NCI-H1092 (cell line): ENCODE measurements around the gene FUT8.

Experiments
- DNase-seq: peaks from one replicate; lab custom pipeline; 2025; lab: John Stamatoyannopoulos, UW

The FUT8 gene

DNA sequence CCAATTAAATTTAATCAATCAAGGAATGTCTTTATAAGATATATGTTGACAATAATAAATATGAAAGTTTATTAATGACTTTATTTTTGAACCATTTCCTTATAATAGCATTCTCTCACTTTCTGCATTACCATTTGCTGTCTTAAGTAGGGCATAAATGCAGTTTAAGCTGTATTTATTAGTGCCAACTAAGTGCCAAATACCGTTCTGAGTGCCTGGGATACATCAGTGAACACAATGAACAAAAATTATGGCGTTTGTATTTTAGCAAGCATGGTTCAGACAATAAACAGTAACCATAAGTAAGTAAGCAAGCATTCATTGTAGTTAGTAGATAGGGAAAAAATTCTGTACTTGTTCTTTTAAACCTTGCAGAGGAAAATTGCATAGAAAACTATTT lies 145.8 kb downstream of the FUT8 start:
- no peak for DNase-seq

DNA sequence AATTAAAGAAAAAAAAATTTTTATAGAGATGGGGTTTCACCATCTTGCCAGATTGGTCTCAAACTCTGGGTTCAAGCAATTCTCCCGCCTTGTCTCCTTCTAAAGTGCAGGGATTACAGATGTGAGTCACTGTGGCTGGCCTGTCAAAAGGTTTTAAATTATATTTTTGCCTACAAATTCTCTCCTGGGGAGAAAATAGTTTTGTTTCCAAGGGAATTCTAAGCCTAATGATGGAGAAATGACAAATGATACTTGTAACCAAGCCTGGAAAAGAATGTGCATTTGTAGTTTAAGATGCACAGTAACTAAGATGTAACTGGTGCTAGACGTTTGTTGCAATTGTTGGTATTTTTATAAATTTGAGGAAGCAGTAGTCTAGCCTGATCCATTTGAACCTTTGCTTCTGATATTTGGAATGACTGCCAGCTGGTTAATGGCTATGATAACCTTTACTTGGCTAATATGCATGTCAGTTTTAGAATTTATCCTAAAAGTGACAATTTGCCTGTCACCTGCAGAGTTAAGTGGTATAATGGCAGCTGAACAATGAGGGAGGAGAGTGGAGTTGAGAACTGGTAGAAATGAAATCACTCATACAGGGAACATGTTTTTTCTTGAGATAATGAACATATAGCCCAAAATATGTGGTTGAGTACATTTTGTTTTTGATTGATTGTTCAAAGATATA lies 148.0 kb downstream of the FUT8 start:
- no peak for DNase-seq

DNA sequence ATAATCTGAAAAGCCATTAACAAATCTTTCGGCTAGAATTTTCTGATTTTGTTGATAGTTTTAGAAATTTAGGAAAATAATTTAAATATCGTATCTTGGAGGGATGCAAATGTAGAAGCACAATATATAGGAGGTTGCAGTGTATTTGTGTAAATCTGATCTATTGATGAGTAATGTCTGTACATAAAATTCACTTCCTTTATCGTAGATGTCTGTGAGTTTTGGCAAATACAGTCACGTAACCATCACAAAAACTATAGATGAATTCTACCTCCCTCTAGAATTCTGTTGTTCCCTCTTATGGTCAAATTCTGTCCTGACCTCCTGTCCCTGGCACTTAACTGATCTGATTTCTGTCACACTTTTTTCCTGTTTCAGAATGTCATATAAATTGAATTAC lies 151.8 kb downstream of the FUT8 start:
- DNase-seq, result no peak

DNA sequence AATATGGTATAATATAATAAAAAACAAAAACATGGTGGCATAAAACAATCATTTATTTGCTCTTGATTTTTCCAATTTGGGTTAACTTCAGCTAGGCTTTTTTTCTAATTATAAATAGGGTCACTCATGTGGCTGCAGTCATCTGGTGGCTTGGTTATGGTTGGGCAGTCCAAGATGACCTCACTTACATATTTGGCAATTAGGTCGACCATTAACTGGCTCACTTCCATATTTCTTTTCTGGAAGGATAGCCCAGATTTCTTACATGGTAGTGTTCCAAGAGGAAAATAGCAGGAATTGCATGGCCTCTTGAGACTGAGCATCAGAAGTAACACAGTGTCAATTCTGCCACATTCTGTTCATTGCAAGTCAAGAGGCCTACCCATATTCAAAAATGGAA lies 153.4 kb downstream of the FUT8 start:
- DNase-seq, result no peak

DNA sequence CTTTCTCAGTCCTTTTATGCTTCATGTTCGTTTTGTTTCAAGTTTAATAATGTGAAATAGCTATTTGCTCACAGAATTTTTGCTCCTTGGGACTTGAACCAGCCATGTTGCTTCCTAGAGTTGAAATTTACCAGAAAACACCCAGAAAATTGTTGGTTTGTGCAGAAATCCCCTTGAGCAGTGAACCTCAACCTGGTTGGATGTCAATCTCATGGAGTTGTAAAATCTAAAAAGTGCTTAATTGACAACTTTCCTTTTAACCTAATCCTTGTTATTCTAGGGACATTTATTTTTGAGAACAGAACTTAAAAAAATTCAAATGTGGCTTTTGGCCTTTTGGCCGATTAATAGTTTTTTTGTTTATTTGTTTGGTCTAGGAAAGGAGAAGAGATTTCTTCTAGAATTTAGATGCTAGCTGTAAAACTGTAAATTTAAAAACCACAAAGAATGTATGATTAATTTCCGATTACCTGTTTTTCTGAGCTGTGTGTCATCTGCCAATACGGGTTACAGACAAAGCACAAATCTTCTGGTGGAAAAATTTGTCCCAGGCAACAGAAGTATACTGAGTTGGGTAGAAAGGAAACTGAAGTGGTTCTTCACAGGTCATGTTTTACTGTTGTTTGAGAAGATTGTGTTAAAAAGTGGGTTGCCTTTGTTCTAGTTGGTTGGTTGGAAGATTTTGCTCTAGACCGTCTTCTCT lies 154.4 kb downstream of the FUT8 start:
- DNase-seq, result no peak

DNA sequence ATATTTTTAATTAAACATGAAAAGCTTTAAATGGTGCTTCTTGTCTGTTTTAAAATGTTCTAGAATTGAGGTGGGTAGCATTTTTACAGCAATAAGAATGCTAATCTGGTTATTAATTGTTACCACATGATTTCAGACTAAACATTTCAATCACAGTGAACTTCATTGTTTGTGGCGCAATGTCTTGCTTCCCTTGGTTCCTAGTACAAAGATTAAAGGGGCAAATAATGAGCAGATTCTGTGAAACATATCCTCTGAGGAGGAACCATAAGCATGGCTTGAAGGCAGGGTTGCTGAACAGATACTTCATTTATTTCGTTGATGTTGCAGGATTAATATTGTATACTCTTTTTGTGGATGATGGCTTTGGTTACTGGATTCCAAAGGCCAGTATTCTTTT lies 162.1 kb downstream of the FUT8 start:
- no peak for DNase-seq

DNA sequence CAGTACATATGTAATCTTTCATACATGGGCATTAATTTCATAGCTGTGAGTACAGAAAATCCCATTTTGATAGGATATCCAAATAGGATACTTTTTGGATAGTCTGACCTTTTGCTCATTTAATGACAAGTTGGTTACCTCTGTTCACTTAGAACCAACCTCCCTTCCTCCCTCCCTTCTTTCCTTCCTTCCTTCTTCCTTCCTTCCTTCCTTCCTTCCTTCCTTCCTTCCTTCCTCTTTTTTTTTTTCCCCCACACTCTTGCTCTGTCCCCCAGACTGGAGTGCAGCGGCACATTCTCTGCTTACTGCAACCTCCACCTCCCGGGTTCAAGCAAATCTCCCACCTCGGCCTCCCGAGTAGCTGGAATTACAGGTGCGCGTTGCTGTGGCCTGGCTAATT lies 162.9 kb downstream of the FUT8 start:
- no peak for DNase-seq

DNA sequence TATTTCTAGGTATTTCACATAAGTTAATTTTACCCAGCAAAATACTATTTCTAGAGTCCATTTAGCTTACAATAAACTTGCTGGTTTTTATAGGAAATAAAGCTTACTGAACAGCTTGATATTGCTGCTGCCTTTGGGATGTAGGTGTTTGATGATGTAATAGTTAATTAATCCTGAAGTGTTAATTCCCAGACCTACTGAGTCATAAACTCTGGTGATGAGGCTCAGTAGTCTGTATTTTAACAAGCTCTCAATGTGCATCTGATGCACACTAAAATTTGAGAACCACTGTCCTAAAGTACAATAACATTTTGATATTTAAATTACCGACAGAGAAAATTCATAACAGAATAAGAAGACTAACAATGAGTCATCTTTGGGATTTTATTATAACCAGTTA lies 168.4 kb downstream of the FUT8 start:
- DNase-seq, result no peak

DNA sequence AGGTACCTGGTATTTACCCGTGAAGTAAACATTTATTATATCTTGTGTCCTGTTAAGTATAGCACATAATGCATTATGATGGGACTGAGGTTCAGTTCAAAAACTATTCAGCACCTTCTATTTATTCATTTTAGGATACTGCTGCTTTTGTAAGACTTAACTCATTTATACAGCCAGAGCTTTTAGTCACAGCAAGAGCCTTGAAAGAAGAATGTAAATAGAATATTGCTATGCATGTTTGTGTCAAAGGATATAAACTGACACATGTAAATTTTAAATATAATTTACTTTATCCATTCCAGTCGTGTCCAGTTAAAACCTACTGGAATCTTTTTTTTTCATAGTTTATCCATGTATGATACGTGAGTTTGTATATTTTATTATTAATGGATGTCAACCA lies 168.8 kb downstream of the FUT8 start:
- DNase-seq, result no peak

DNA sequence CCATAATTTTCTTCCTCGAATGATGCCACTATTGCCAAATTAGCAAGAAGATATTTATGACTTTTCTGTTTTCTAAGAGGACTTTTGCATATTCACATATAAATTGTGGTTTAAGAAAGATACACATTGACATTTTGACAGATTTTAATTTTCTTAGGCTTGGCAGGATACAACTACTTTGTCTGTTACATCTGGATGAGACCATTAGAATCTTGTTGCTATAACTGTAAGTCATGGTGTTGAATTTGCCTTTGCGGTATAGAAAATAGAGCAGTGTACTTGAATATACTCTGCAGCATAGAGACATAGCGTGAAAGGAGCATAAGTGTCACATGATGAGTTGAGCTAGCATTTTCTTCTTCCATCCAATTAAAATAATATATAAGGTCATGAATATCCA lies 169.3 kb downstream of the FUT8 start:
- no peak for DNase-seq

DNA sequence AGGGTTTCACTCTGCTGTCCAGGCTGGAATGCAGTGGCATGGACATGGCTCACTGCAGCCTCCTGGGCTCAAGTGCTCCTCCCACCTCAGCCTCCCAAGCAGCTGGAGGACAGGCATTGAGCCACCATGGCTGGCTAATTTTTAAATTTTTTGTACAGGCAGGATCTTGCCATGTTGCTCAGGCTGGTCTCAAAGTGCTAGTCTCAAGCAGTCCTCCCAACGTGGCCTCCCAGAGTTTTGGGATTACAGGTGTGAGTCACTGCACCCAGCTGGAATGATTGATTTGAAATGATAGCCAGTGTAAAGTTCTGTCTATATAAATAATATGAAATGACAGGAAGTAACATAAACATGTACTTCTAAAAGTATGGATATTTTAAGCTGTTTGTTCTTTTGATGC lies 172.7 kb downstream of the FUT8 start:
- no peak for DNase-seq

DNA sequence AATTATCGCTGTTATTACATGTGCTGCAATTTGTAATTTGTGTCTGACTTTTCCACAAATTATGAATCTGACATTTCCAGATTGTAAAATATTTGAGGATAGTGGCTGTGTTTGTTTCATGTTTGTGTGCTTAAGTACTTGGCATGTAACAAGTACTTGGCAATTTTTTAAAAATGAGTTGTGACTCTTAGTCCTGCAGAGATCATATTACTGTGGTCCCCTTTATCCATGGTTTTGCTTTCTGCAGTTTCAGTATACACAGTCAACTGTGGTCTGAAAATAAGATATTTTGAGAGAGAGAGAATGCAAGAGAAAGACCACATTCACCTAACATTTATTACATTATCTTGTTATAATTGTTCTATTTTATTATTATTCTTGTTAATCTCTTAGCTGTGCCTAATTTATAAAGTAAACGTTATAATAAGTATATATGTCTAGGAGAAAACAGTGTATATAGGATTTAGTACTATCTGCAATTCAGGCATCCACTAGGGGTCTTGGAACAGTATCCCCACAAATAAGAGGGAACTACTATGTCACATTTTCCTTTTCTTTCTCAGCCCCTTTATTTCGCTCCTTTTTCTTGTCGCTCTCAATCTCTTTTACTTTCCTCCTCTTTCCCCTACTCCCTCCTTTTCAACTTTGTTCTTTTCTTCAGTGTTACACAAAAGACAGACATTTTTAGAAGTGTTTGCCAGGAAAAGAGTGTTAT lies 176.1 kb downstream of the FUT8 start:
- DNase-seq, result no peak

DNA sequence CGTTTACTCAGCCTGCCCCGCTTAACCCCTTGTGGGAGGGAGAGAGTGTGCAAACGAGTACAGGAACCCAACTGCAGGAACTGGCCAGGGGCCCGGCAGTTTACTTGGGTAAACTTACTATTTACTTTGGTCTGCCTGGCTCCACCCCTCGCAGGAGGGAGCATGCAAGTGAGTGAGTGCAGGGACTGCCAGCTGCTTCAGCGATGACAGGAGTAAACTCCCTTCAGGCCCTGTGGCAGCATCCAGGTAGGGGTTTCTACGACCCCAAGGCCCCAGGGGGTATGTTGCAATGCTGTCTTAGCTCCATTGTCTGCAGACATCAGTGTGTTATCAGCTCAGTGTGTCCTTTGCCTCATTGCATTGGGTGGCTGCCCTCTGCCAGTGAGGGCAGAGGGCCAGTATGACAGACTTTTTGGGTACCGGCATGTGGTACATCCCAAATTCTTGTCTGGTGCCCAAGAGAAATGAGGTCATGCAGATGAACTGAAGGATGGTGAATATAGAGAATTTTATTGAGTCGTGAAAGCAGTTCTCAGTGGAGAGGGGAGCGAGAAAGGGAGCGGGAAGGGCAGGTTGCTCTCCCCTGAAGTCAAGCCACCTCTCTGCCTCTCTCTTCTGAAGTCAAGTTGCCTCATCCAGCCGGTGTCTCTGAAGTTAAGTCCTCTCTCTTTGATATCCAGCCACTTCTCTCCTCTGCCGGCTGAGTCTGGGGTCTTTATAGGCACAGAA lies 181.8 kb downstream of the FUT8 start:
- no peak for DNase-seq

DNA sequence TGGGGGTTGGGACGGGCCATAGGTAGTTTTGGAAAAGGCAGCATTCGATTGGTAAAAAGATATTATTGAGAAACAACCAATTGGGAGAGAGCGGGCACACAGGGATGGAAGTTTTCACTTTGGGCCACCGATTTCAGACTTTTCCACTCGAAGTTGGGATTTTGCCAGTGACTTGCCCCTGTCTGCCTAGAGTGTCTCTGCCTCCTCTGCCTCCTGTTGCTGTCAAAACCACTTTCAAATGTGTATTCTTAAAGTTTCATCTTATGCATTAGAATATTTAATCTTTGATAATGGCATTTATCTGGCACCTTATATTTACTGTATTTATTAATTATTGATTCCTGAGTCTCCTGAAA lies 182.3 kb downstream of the FUT8 start:
- no peak for DNase-seq

DNA sequence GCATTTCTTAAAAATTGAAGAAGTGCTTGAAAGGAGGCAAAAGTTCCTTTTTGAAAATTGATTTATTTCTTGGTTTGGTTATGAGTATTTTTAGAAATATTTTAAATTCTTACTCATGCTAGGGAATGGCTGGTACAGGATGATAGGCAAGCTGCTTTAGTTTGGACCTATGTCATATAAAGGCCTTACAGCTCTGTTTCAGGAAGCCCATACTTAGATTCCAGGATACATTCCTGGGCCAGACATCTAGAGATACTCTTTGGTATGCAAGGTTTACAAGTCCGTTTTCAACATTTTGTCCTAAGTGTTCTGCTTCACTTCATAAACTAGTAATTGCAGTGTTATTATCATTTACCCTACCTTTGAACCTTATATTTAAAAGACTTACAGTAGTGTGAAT lies 186.8 kb downstream of the FUT8 start:
- DNase-seq, result no peak

DNA sequence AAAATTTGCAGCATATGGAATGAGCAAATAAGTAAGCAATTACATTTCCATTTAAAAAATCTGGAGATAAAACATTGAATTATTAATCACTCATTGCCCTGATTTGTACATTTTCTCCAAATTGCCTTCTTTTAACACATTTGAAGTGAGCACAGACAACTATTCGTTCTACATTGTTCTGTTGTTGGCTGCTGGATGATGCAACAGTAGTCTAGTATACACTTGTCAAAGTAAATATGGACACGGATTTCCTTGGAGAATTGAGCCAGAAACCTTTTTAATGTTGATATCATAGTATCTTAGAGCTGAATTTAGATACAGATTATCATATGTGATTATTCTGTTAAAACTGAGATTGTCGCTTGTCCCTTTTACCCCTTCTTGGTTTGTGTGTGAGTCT lies 188.2 kb downstream of the FUT8 start:
- no peak for DNase-seq

DNA sequence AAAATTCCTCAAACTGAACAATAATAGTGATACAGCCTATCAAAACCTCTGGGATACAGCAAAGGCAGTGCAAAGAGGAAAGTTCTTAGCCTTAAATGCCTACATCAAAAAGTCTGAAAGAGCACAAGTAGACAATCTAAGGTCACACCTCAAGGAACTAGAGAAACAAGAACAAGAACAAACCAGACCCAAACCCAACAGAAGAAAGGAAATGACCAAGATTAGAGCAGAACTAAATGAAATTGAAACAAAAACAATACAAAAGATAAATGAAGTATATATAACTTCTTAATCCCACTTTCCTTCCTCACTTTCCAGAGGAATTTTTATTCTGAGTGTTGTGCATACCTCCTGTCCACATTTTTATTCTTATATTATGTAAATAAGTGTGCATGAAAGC lies 192.0 kb downstream of the FUT8 start:
- no peak for DNase-seq

DNA sequence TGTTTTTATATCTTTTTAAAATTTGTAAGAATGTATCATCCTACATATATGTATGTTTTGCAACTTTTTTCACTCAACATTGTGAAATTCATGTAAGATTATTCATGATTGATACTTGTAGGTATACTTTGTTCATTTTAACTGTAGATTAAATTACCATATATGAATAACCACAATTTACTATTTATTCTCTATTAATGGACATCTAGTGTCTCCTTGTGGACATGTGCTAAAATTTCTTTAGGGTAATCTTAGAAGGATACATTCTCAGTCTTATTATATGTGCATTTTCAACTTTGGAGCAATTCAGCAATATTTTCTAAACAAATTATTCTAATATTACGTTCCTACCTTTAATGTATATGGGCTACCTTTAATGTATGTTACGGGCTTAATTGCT lies 192.4 kb downstream of the FUT8 start:
- DNase-seq, result no peak

DNA sequence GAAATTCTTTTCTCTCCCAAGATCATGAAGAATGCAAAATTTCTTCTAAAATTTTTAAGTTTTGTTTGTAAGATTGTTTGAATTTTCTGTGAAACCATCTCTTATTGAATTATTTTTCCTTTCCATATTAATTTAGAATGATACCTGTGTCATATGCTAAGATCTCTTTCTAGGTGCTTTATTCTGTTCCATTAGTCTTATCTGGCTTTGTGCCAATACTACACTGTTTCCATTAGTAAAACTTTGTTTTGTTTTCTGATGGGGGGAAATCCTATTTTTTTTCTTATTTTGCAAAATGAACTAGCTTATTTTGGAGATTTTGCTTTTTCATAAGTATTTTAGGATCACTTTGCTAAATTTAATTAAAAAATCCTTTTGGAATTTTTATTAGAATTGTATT lies 193.9 kb downstream of the FUT8 start:
- no peak for DNase-seq

DNA sequence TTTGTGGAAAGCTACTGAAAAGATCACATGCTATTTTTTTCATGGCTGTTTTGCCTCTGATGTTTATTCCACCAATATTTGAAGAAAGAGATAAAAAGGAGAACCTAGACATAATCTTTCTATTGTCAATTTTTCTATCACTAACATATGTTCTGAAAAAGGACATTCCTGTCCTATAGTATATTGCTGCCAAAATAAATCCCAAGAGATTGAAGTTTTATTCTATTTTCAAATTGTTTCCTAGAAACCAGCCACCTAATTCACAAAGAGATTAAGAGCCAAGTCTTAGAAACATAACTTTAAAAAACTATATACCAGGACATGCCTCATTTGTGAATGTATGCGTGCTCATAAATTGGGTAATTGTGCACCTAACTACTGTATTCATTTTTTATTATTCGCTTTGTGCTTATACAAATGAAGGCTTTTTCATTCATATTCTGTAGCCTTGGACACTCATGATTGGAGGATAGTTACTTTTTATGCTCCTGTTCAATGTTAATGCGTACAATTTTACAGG lies 200.7 kb downstream of the FUT8 start:
- DNase-seq, result no peak

DNA sequence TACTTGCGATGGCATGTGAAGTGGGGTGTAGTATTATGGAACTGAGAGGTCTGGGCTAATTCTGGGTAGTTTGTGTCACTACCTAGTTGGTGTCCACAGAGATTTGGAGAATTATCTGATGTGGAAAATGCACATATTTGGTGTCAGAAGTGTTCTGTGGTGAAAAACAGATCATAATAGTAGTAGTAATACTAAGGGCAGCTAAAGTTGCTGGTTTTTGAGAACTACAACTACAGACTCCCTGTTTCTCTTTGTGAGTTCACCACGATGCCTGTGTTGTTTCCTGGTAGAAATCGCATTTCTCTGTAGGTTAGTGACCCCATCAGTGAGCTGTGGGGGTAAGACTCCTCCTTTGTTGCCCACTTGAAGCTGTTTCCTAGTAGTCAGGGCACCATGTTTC lies 206.5 kb downstream of the FUT8 start:
- no peak for DNase-seq

DNA sequence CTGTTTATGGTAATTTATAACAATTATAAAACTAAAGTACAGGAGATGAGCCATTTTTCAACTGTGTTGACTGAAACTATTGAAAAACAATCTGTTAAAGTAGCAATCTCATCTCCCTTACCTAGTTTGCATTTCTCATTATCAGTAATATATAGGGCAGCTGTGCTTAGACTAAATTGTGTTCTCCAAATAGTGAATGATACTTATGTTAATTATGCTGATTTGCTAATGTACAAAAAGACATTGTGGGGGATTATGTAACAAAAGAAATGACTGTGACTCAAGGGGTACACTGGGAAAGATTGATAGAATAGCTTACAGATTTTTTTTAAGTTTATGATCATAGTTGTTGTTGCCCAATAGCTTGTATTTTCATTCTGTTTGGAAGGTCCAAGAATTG lies 207.7 kb downstream of the FUT8 start:
- no peak for DNase-seq

DNA sequence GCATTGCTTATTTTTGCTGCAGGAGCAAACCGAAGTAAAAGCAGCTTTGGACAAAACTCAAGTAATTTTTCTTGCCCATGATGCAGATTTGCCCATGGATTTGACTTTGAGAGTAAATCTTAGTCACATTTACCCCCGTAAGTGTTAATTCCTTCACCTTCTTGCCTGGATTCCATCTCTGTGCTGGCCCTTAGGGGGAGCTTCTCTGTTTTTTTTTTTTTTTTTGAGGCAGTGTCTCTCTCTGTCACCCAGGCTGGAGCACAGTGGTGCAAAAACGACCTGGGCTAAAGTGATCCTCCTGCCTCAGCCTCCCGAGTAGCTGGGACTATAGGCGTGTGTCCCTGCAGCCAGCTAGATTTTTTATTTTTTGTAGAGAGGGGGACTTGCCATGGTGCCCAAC lies 210.2 kb downstream of the FUT8 start:
- DNase-seq, result no peak
